CD14-positive monocyte (primary cell): ENCODE results near the gene DNAJC11. TPM values are rescaled to one million over a fixed set of nuclear protein-coding genes. Genes with fewer than 3 reads are reported as not detected.
A peak's percentile ranks its signal among the peaks of the same experiment; 100 is the strongest.

Source experiments
- DNase-seq, 3 donors: peaks; one replicate each; pipeline ENCODE4 v3.0.0-alpha.2; 2011 to 2022
- H2AFZ ChIP-seq: 2 replicates; pipeline ENCODE4 v1.6.0; 2012; ENCODE audit warnings: mild to moderate bottlenecking, low read depth, low read length, inconsistent platforms; ENCODE audit not compliant: insufficient read depth, poor library complexity, severe bottlenecking
- H3K27ac ChIP-seq, 2 donors: 1 replicate in 1 of 2; 2 replicates in 1 of 2; pipeline ENCODE4 v1.5.1; 2012 to 2013; ENCODE audit warnings: low read length in 2 of 2, control low read depth in 1 of 2, inconsistent platforms in 1 of 2, low read depth in 1 of 2, mild to moderate bottlenecking in 1 of 2
- H3K27me3 ChIP-seq, 2 donors: one replicate each; pipeline versions ENCODE4 v1.6.0 to v1.6.1; 2011 to 2013; ENCODE audit warnings: low read length in 2 of 2; ENCODE audit not compliant: control insufficient read depth in 2 of 2, insufficient read depth in 2 of 2
- H3K36me3 ChIP-seq, 2 donors: replicated peaks in 1 of 2; 1 replicate in 1 of 2; 2 replicates in 1 of 2; pipeline versions ENCODE4 v1.5.1 to v1.6.1; 2012 to 2013; ENCODE audit warnings: low read length in 2 of 2, control low read depth in 1 of 2, inconsistent platforms in 1 of 2, mild to moderate bottlenecking in 1 of 2; ENCODE audit not compliant: insufficient read depth in 2 of 2, control insufficient read depth in 1 of 2
- H3K4me1 ChIP-seq, 2 donors: 1 replicate in 1 of 2; 2 replicates in 1 of 2; pipeline versions ENCODE4 v1.5.1 to v1.6.1; 2012 to 2013; ENCODE audit warnings: low read length in 2 of 2, control low read depth in 1 of 2, inconsistent platforms in 1 of 2, mild to moderate bottlenecking in 1 of 2, moderate library complexity in 1 of 2; ENCODE audit not compliant: insufficient read depth in 2 of 2, control insufficient read depth in 1 of 2
- H3K4me2 ChIP-seq: replicated peaks from 2 replicates; pipeline ENCODE3; 2012; ENCODE audit warnings: low read length, moderate library complexity, mild to moderate bottlenecking; ENCODE audit not compliant: poor library complexity, severe bottlenecking; ENCODE audit errors: extremely low read depth
- H3K4me3 ChIP-seq, 3 experiments: fragments of 200-600 bp in 1 of 3; sonication (generic) in 1 of 3; replicated peaks in 1 of 3; 1 replicate in 2 of 3; 2 replicates in 1 of 3; pipeline ENCODE4 v1.5.1; 2011 to 2013; ENCODE audit warnings: low read length in 3 of 3, mild to moderate bottlenecking in 3 of 3, control low read depth in 2 of 3, low read depth in 2 of 3, inconsistent platforms in 1 of 3, moderate library complexity in 1 of 3
- H3K79me2 ChIP-seq: 2 replicates; pipeline ENCODE4 v1.6.0; 2012; ENCODE audit warnings: mild to moderate bottlenecking, control low read depth, inconsistent platforms, low read length, moderate library complexity; ENCODE audit not compliant: insufficient read depth
- H3K9ac ChIP-seq: 2 replicates; pipeline ENCODE4 v1.6.0; 2017; ENCODE audit warnings: low read length, mild to moderate bottlenecking; ENCODE audit not compliant: insufficient read depth, poor library complexity, severe bottlenecking
- H3K9me3 ChIP-seq, 2 donors: replicated peaks in 1 of 2; 1 replicate in 1 of 2; 2 replicates in 1 of 2; pipeline versions ENCODE4 v1.5.1 to v1.6.1; 2012 to 2013; ENCODE audit warnings: low read length in 2 of 2, control low read depth in 1 of 2; ENCODE audit not compliant: control insufficient read depth in 1 of 2, insufficient read depth in 1 of 2
- H4K20me1 ChIP-seq: 2 replicates; pipeline ENCODE4 v1.6.0; 2012; ENCODE audit warnings: mild to moderate bottlenecking, low read length, control low read depth, moderate library complexity; ENCODE audit not compliant: insufficient read depth
- H3K27ac Mint-ChIP-seq, 7 donors: one replicate each; pipeline ENCODE4 v1.8.0; 2020; ENCODE audit warnings: mild to moderate bottlenecking in 7 of 7, mixed read lengths in 7 of 7, moderate library complexity in 6 of 7, inconsistent platforms in 2 of 7
- H3K27me3 Mint-ChIP-seq, 3 donors: one replicate each; pipeline ENCODE4 v1.8.0; 2021 to 2022; ENCODE audit warnings: low read depth in 3 of 3, mild to moderate bottlenecking in 3 of 3, mixed read lengths in 3 of 3, moderate library complexity in 3 of 3, inconsistent platforms in 1 of 3
- H3K36me3 Mint-ChIP-seq, 2 donors: one replicate each; pipeline ENCODE4 v1.8.0; 2020; ENCODE audit warnings: mixed read lengths in 2 of 2, inconsistent platforms in 1 of 2, mild to moderate bottlenecking in 1 of 2
- H3K4me1 Mint-ChIP-seq: one replicate; pipeline ENCODE4 v1.8.0; 2020; ENCODE audit warnings: mild to moderate bottlenecking, mixed read lengths
- H3K4me3 Mint-ChIP-seq, 2 donors: one replicate each; pipeline ENCODE4 v1.8.0; 2020; ENCODE audit warnings: mild to moderate bottlenecking in 2 of 2, mixed read lengths in 2 of 2, moderate library complexity in 1 of 2
- H3K9me3 Mint-ChIP-seq, 7 donors: one replicate each; pipeline ENCODE4 v1.8.0; 2020 to 2022; ENCODE audit warnings: mixed read lengths in 7 of 7, mild to moderate bottlenecking in 6 of 7, moderate library complexity in 6 of 7, inconsistent platforms in 2 of 7
- WGBS: methylation state at CpG from one replicate; pipeline ENCODE4 v1.1.5; 2013; ENCODE audit warnings: missing lambda C conversion rate; ENCODE audit not compliant: insufficient coverage; 5-methylcytosine and 5-hydroxymethylcytosine counted together
- intact Hi-C, 2 donors: fragments of 100-400 bp; cut with micrococcal nuclease; formaldehyde crosslinking; loops; one replicate each; pipeline versions ENCODE4 v1.15.0 to v1.15.1; 2023
- polyA plus RNA-seq, 3 donors: library from polyadenylated mRNA; depleted of rRNA in 1 of 3; unstranded in 2 of 3; stranded (reverse) in 1 of 3; fragments of 300-500 nt in 2 of 3; fragments of >200 nt in 1 of 3; fragmentation: Illumina TruSeq in 2 of 3; gene quantifications; 1 replicate in 2 of 3; 2 replicates in 1 of 3; pipeline ENCODE4 v1.2.3, GENCODE V29; 2012 to 2021
- TF ChIP-seq, protein P1 (sequence below): fragments of 200-600 bp; IDR thresholded peaks from one replicate; pipeline ENCODE4 v1.8.0; 2022; ENCODE audit warnings: antibody characterized with exemption, mild to moderate bottlenecking

The DNAJC11 gene
- polyA plus RNA-seq, 3 donors: 9.7 to 19.9 (median 15.8) TPM

DNA sequence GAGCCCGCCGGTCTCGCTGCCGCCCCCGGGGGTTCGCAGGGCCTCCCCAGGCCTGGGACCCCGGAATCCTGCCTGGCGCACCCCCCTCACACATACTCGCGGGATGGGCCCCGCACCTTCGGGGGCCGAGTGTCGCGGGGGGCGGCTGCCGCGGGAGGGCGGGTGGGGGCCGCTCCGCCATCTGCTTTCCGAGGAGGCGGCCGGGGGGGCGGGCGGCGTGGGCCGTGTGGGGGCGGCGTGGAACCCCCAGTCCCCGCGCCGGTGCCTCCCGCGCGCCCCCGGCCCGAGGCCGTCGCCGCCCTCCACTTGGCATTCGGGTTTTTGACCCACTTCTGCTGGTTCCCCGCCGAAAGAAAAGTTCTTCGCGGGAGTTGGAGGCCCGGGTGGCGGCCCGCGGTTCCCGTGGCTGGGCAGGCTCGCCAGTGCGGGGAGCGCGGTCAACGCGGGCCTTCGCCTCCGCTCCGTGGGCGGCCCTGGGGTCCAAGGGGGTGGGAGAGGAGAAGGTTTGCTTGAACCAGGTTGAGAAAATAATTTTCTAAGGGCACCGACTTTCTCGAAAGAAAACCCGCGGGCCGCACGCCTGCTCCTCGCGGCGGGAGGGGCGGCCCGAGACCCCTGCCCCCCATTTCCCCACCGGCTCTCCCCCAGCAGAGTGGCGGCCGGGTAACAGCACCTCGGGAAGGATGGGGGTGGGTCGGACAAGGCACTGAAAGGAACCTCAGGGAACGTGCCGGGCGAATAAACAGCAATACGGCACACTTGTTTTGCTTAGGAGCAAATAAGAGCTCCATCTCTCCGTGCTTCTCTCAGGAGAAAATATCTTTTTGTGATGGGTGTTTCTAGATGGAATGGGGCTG lies 86.5 kb downstream of the DNAJC11 start:
- Histone ChIP-seq H3K36me3 (peaks cover 9 to 12% of the 10 kb centered on the region in 2 donors), H4K20me1 (peaks cover 6% of the 10 kb centered on the region), H3K4me1 (peaks cover 16 to 19% of the 10 kb centered on the region in 2 donors), H3K9ac (peak overlapping the region; percentile 49), H3K79me2 (peaks cover 6% of the 10 kb centered on the region), H3K4me3 (peak overlapping the region; percentile 31 to 90 (median 89)), H3K4me2 (peak overlapping the region; percentile 85), H3K27ac (no peak overlapping the region), H3K27me3 (peaks cover 5 to 13% of the 10 kb centered on the region in 2 donors), H3K9me3 (no peaks in the 10 kb centered on the region), H2AFZ (peak overlapping the region; percentile 63)
- H3K9me3 Mint-ChIP-seq: peaks cover 0 to 4% (median 0%) of the 10 kb centered on the region in 7 donors
- TF ChIP-seq, protein P1, sequence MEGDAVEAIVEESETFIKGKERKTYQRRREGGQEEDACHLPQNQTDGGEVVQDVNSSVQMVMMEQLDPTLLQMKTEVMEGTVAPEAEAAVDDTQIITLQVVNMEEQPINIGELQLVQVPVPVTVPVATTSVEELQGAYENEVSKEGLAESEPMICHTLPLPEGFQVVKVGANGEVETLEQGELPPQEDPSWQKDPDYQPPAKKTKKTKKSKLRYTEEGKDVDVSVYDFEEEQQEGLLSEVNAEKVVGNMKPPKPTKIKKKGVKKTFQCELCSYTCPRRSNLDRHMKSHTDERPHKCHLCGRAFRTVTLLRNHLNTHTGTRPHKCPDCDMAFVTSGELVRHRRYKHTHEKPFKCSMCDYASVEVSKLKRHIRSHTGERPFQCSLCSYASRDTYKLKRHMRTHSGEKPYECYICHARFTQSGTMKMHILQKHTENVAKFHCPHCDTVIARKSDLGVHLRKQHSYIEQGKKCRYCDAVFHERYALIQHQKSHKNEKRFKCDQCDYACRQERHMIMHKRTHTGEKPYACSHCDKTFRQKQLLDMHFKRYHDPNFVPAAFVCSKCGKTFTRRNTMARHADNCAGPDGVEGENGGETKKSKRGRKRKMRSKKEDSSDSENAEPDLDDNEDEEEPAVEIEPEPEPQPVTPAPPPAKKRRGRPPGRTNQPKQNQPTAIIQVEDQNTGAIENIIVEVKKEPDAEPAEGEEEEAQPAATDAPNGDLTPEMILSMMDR: no peak
- 1% methylated on average over 58 of the region's 82 CpGs for WGBS
- H3K4me3 Mint-ChIP-seq: peak overlapping the region; percentile 67 to 85
- H3K27me3 Mint-ChIP-seq: peaks cover 10 to 21% (median 17%) of the 10 kb centered on the region in 3 donors
- intact Hi-C loops: loop anchor here in 1 of 2 donors (5.0 kb wide), 1 partner anchor 33 kb away; no protein-coding TSS in a partner anchor
- H3K4me1 Mint-ChIP-seq: peaks cover 16% of the 10 kb centered on the region
- peaks cover 19 to 35% of the 10 kb centered on the region in 2 donors for H3K36me3 Mint-ChIP-seq
- H3K27ac Mint-ChIP-seq: no peak overlapping the region
- DNase-seq: no peak

GRCh38 chr1:6614019-6614928 lies 87.3 kb downstream of the DNAJC11 start:
- Mint-ChIP-seq H3K27me3 (peaks cover 10 to 21% (median 17%) of the 10 kb centered on the region in 3 donors), H3K4me3 (peak overlapping the region; percentile 73 to 78), H3K4me1 (peaks cover 16% of the 10 kb centered on the region), H3K36me3 (peaks cover 11 to 26% of the 10 kb centered on the region in 2 donors), H3K9me3 (peaks cover 0 to 4% (median 0%) of the 10 kb centered on the region in 7 donors), H3K27ac (peak overlapping the region in 1 of 7 donors; percentile 30)
- H3K4me2 ChIP-seq: peak overlapping the region; percentile 85
- H4K20me1 ChIP-seq: peaks cover 6% of the 10 kb centered on the region
- peak in 1 of 3 donors; percentile 15 for DNase-seq
- H3K79me2 ChIP-seq: peaks cover 6% of the 10 kb centered on the region
- peaks cover 16 to 19% of the 10 kb centered on the region in 2 donors for H3K4me1 ChIP-seq
- H3K9ac ChIP-seq: peak overlapping the region; percentile 60
- H3K4me3 ChIP-seq: peak overlapping the region; percentile 51 to 90 (median 89)
- peaks cover 5 to 13% of the 10 kb centered on the region in 2 donors for H3K27me3 ChIP-seq
- no peak overlapping the region for H3K27ac ChIP-seq
- H3K36me3 ChIP-seq: peaks cover 2 to 3% of the 10 kb centered on the region in 2 donors
- TF ChIP-seq, protein P1: no peak
- H2AFZ ChIP-seq: peak overlapping the region; percentile 68
- intact Hi-C loops: no loop called here
- no peaks in the 10 kb centered on the region for H3K9me3 ChIP-seq
- WGBS: under 1% methylated on average over 64 of the region's 117 CpGs
